Spleen (tissue), 7 donors: ENCODE data around the gene SEC61A2.

ENCODE experiments used
- POLR2A ChIP-seq, 3 donors: fragments of 450-650 bp; IDR thresholded peaks; one replicate each; pipeline ENCODE4 v1.5.1; 2017; ENCODE audit warnings: antibody characterized with exemption in 3 of 3, mild to moderate bottlenecking in 1 of 3
- TF ChIP-seq, protein P1 (sequence below), 11 experiments: fragments of 200-600 bp in 7 of 11; fragments of 450-650 bp in 4 of 11; sonication (generic) in 4 of 11; IDR thresholded peaks in 8 of 11; conservative IDR thresholded peaks in 3 of 11; 1 replicate in 7 of 11; 2 replicates in 4 of 11; pipeline versions ENCODE4 v1.4.0 to v1.8.0; 2016 to 2021; ENCODE audit warnings: antibody characterized with exemption in 11 of 11, inconsistent platforms in 4 of 11, mild to moderate bottlenecking in 1 of 11
- donor health status: DM: no; HTN: no; CAD: no; lungs with moderate emphysema.
- donor health status: DM: no; HTN: no; CAD: no.
- donor health status: DM: no; HTN: no; CAD: no.

DNA sequence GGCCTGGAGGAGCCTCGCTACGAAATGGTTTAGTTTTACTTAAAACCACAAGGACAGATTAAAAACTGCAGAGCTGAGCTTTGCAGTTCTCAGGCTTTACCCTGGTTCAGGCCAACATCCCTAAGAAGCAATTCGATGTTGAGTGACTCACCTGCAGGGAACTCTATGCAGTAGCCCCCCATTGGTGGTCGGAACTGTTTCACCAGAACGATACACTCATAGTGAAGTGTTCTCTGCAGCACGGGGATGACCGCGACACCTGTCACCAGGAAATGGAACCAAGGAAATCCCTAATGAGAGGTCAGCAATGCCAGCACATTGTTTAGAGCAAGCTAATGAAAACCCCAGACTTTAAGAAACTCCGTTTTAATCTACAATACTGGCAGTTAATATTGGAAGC is 48.2 kb downstream of the SEC61A2 start:
- TF ChIP-seq, protein P1, sequence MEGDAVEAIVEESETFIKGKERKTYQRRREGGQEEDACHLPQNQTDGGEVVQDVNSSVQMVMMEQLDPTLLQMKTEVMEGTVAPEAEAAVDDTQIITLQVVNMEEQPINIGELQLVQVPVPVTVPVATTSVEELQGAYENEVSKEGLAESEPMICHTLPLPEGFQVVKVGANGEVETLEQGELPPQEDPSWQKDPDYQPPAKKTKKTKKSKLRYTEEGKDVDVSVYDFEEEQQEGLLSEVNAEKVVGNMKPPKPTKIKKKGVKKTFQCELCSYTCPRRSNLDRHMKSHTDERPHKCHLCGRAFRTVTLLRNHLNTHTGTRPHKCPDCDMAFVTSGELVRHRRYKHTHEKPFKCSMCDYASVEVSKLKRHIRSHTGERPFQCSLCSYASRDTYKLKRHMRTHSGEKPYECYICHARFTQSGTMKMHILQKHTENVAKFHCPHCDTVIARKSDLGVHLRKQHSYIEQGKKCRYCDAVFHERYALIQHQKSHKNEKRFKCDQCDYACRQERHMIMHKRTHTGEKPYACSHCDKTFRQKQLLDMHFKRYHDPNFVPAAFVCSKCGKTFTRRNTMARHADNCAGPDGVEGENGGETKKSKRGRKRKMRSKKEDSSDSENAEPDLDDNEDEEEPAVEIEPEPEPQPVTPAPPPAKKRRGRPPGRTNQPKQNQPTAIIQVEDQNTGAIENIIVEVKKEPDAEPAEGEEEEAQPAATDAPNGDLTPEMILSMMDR (IDR thresholded peaks at IDR 0.05 in 8 of 11, conservative IDR thresholded peaks at IDR 0.05 in 3 of 11), result no peak
- no peak for TF ChIP-seq POLR2A (IDR thresholded peaks at IDR 0.05)
